HG03064 (cell line): ENCODE data around the gene RIC1.
A peak's percentile ranks its signal among the peaks of the same experiment; 100 is the strongest.
"Not testable (repeated sequence)": the region's sequence is repeated elsewhere in the genome, so short reads cannot be mapped to it uniquely, and the experiment has no call there.

Experiments
- ATAC-seq: cut with Tn5 transposase; IDR thresholded peaks from one replicate; pipeline ENCODE4 v1.9.1; 2021; ENCODE audit warnings: low read depth; ENCODE audit not compliant: unreplicated experiment

Gene RIC1, protein sequence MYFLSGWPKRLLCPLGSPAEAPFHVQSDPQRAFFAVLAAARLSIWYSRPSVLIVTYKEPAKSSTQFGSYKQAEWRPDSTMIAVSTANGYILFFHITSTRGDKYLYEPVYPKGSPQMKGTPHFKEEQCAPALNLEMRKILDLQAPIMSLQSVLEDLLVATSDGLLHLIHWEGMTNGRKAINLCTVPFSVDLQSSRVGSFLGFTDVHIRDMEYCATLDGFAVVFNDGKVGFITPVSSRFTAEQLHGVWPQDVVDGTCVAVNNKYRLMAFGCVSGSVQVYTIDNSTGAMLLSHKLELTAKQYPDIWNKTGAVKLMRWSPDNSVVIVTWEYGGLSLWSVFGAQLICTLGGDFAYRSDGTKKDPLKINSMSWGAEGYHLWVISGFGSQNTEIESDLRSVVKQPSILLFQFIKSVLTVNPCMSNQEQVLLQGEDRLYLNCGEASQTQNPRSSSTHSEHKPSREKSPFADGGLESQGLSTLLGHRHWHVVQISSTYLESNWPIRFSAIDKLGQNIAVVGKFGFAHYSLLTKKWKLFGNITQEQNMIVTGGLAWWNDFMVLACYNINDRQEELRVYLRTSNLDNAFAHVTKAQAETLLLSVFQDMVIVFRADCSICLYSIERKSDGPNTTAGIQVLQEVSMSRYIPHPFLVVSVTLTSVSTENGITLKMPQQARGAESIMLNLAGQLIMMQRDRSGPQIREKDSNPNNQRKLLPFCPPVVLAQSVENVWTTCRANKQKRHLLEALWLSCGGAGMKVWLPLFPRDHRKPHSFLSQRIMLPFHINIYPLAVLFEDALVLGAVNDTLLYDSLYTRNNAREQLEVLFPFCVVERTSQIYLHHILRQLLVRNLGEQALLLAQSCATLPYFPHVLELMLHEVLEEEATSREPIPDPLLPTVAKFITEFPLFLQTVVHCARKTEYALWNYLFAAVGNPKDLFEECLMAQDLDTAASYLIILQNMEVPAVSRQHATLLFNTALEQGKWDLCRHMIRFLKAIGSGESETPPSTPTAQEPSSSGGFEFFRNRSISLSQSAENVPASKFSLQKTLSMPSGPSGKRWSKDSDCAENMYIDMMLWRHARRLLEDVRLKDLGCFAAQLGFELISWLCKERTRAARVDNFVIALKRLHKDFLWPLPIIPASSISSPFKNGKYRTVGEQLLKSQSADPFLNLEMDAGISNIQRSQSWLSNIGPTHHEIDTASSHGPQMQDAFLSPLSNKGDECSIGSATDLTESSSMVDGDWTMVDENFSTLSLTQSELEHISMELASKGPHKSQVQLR (N-terminal part only)

DNA sequence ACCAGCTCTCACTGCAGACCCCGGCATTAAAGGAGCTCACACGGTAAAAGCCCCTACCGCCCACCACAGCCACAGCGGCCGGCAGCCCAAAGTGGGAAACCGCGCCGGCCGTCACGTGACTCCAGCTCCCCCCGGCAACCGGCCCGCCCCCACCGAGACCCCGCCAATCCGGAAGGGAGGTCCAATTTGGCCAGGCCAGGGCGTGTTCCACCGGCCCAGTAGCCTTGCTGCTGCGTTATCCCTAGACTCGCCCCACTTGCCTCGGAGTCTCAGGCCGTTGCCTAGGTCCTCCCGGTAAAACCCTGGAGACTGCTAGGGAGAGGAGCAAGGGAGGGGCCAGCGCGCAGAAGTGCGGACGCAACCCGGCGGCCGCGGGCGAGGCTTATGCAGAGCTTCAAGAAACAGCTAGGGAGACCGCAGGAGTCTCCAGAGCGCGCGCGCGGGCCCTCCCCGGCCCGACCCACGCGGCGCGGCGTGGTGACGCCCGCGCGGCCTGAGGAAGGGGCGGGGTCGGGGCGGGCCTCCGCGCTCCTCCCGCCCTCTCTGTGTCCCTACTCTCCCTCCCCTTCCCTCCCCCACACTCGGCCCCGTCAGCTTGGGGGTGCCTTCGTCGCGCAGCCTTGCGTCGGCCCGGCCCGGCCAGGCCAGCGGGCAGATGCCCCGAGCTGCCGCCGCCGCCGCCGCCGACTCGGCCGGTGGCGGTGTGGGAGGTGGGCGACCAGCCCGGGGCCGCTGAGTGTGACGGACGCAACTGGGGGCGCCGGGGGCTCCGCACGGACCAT lies at the start of gene RIC1:
TSS of gene RIC1 (plus strand) at position 578 of the 782 bp plus-strand sequence. CDS start at position 781, 203 bp downstream.
- ATAC-seq: peak; percentile 58

DNA sequence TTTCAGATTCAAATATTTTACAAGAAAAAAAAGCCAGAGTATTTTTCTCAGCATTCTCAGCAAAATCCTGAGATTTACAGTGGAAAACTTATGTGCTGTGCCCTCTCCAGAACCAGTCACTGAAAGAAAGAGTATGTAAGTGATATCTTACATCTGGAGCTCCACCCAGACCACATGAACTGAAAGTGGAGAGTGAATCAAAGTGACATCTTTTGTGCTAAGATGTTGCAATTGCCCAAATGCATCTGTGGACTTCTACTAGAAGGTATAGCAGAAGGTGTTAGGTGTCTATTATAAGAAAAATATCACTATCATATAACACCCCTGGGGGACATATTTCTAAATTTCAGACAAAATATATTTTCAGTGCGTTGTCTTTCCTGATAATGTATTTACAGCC lies 49.0 kb upstream of the RIC1 start:
- no peak for ATAC-seq

- no peak for ATAC-seq
Measured at GRCh38 chr9:5580650-5581049, 48.3 kb upstream of the RIC1 start.

- ATAC-seq: not testable (repeated sequence)
Measured at GRCh38 chr9:5581706-5582105, 47.2 kb upstream of the RIC1 start.

GRCh38 chr9:5582835-5583195 lies 46.1 kb upstream of the RIC1 start:
- peak; percentile 54 for ATAC-seq

- no peak for ATAC-seq
Measured at GRCh38 chr9:5586391-5586802, 42.5 kb upstream of the RIC1 start.

- no peak for ATAC-seq
Measured at GRCh38 chr9:5587024-5587423, 41.9 kb upstream of the RIC1 start.

GRCh38 chr9:5592231-5592630 lies 36.7 kb upstream of the RIC1 start:
- ATAC-seq: no peak

GRCh38 chr9:5592904-5593303 lies 36.0 kb upstream of the RIC1 start:
- ATAC-seq: no peak

DNA sequence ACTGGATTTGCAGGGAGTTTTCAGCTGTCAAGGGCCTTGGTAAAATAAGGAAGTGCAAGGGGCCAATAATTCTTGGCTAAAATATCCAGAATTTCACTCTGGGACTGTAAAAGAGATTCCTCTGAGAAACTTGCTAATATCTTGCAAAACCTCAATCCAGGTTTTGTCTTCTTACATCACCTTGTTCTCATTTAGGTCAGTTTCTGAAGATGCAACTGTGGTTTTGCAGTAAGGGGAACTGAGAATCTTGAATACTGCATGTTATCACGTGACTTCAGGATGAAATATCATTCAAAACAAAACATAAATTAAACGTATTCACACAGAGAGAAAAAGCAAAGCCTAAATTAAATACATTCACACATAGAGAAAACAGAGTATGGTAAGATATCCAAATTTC lies 35.0 kb upstream of the RIC1 start:
- peak; percentile 41 for ATAC-seq

DNA sequence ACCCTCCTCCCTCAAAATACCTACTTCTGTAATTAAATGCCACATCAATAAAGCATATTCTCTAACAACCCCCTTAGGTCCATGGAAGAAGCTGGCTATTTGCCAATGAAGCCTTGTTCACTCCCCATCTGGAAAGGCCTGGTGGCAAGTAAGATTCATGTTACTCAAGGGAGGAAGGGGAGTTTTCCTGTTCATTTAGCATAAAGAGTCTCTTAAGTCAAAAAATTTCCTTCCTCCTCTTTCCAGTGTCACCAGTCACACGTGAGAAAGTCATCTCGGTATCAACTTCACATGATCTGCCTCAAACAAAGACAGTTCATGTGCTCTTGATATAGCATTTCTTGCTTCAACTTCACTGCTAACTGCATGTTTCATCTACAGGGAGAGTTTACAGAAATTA lies 32.7 kb upstream of the RIC1 start:
- ATAC-seq: no peak

DNA sequence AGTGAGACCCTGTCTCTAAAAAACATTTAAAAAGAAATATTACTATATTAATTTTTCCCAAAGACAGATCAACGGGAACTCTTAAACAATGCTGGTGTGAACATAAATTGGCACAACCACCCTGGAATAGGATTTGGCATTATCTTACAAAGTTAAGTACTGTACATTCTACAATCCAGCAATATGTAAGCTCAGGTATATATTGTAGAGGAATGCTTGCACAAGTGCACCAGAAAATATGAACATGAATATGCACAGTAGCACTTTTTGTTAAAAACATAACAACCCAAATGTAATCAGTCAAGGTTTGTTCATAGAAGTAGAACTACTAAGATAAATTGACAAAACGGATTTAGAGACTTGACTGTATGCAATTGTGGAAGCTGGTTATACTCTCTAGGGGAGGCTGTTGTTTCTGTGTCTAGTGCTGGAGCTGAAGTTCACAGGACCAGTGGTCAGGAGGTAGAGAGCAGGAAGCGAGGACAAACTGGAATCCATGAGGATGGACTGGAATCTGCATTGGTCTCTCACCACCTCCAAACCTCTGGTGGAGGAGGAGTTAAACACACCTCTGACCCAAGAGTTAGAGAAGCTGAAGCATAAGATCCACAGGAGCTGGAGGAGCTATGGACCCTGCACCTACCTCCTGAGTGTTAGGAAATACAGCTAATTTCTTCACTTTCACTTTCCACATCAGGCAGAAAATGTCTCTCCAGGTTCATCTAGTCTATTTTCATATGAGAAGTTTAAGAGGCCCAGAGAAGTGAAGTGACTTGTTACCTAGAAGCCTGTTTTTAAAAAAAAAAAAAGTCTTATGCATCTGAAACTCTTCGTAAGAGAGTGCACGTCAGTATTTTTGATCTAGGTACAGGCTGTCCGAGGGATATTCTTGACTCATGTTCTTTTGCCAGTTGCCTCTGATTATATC lies 20.3 kb upstream of the RIC1 start:
- ATAC-seq: peak; percentile 58

DNA sequence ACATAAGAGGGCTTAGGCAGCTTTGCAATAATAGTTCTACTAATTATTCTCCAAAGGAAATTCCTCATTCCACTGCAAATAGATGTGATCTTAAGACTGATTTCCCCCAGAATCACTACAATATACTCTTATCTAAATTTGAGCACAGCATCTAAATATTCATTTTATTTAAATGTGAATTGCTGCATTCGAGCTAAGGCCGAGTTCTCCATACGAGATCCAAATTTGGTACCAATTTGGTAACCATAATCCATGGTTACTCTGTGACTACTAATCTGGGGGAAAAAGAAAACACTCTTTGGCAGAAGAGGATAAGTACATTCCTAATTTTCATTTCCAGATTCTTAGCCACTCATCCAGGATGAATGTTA lies 19.7 kb upstream of the RIC1 start:
- ATAC-seq: no peak

DNA sequence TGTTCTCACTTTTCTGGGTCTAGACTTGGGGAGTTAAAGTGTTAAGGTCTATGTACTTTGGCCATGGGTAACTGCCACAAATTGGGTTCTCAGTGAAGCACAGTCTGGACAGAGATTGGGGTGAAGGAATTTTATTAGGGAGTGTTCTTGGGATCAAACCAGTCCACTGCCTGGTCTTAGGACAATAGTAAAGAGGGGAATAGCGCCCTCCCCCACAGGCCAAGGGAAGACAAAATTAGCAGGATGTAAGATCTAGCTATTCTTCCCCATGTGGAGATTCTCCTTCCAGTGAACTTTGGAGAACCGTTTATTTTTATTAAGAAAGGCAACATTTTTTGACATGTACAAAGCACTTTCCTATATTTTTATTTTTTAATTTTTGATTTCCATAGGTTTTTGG lies 18.4 kb upstream of the RIC1 start:
- ATAC-seq: no peak

DNA sequence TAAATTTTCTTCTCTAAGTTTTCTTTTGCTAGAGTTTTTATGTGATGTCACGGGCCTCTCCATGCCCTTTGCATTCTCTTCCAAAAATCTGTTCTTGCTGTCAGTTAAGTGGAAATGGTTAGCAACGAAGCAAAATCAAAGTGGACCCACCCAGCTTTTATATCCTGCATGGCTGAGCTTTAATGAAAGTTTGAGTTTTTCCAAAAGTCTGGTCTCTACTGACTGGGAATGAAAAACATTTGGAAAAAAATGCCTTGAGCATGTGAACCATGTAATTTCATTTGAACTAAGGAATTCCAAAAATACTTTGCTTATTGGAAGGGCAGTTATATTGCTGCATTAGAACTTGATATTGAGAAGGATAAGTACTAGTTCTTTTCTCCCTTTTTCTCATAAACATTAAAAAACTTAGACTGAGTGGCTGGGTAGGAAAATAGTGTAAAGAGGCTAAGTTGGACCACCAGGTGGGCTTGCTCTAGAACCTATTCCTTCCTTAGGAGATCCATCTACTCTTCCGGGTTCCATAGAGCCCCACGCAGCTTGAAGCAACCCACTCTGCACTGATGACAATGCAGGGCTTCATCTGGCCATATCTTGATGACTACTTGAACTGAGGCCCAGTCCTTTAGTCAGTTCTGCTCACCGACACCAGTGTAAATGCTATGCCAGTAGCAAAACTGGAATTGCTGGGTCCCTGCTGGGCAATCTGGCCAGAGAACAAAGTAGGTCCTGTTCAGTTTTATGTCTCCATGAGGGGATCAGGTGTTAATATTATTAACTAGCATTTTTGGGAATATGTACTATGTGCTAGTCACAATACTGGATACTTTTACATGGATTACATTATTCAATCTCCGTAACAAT lies 17.4 kb upstream of the RIC1 start:
- ATAC-seq: no peak

DNA sequence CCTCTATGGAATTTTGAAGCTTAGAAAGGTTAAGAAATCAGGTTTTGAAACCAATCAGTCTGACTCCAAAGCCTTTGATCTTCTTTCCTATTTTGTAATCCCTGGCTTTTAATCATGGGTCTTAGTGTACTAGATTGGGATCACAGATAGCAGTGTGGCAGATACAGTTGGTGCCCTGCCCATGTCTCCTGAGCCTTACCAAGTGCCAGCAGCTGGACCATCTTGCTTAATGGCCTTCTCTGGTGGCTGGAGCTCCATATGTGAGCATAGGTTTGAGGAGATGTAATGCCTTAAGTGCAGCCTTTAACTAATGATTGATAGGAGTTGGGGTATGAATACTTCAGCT lies 16.7 kb upstream of the RIC1 start:
- ATAC-seq: no peak

DNA sequence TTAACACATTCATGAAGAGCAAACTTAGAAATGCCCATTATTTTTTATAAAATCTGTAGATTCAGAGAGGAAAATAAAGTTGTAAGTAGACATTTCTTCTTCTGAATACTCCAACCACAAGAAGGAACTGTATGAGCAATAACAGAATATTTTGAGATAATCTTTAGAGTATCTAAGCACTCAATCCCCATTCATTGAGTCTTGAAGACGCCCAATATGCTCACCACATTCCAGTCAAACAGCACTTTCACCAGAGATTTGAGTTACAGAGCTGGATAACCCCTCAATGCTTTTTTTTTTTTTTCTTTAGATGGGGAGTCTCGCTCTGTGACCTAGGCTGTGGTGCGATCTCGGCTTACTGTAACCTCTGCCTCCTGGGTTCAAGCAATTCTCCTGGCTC lies 14.7 kb upstream of the RIC1 start:
- ATAC-seq: no peak

- no peak for ATAC-seq
Measured at GRCh38 chr9:5614985-5615384, 13.9 kb upstream of the RIC1 start.
